Adrenal gland (tissue), 12 donors: Measurements from ENCODE around the gene KANSL1L. TPM values are rescaled to one million over a fixed set of nuclear protein-coding genes. Genes with fewer than 3 reads are reported as not detected.

Experiments
- DNase-seq, 7 donors: peaks; one replicate each; pipeline ENCODE4 v3.0.0-alpha.2; 2019 to 2020
- H3K27ac ChIP-seq, 5 donors: fragments of 200-600 bp; sonication (generic) in 4 of 5; 1 replicate in 3 of 5; 2 replicates in 2 of 5; pipeline versions ENCODE4 v1.5.1 to v1.8.0; 2016 to 2020; ENCODE audit warnings: mild to moderate bottlenecking in 1 of 5
- H3K27me3 ChIP-seq: fragments of 200-600 bp; 2 replicates; pipeline ENCODE4 v1.8.0; 2021
- H3K36me3 ChIP-seq, 2 donors: fragments of 200-600 bp; replicated peaks in 1 of 2; 1 replicate in 1 of 2; 2 replicates in 1 of 2; pipeline versions ENCODE4 v1.5.1 to v1.8.0; 2018 to 2022
- H3K4me1 ChIP-seq, 2 donors: fragments of 200-600 bp; replicated peaks in 1 of 2; 1 replicate in 1 of 2; 2 replicates in 1 of 2; pipeline versions ENCODE4 v1.5.1 to v1.8.0; 2018 to 2021
- H3K4me3 ChIP-seq, 4 donors: fragments of 200-600 bp; sonication (generic) in 3 of 4; one replicate each; pipeline ENCODE4 v1.5.1; 2016 to 2018
- H3K9me3 ChIP-seq, 3 donors: fragments of 200-600 bp; sonication (generic) in 1 of 3; replicated peaks in 1 of 3; 1 replicate in 2 of 3; 2 replicates in 1 of 3; pipeline versions ENCODE4 v1.5.1 to v1.8.0; 2016 to 2021
- POLR2A ChIP-seq, 2 donors: fragments of 450-650 bp; IDR thresholded peaks; one replicate each; pipeline ENCODE4 v1.6.1; 2017; ENCODE audit warnings: antibody characterized with exemption in 2 of 2, mild to moderate bottlenecking in 2 of 2, moderate library complexity in 1 of 2
- WGBS, 4 donors: extraction: QIAGEN DNeasy Blood & Tissue Kit in 2 of 4; methylation state at CpG; one replicate each; pipeline versions ENCODE4 v1.1.5 to v1.1.7; 2013 to 2017; 5-methylcytosine and 5-hydroxymethylcytosine counted together
- intact Hi-C, 2 donors: fragments of 100-400 bp; cut with DNase I; formaldehyde crosslinking; loops; one replicate each; pipeline versions ENCODE4 v1.14.1 to v1.15.0; 2022 to 2023
- polyA plus RNA-seq, 3 donors: library from polyadenylated mRNA; stranded (reverse); fragments of 200-250 nt in 2 of 3; fragments of 350-450 nt in 1 of 3; fragmentation: Illumina TruSeq in 1 of 3; extraction: RNeasy Lipid Tissue Mini Kit (QIAGEN cat#74804) in 1 of 3; gene quantifications; one replicate each; pipeline ENCODE4 v1.2.3, GENCODE V29; 2013 to 2014
- total RNA-seq, 9 donors: library from RNA; depleted of rRNA in 4 of 9; stranded (reverse); fragments of >200 nt in 4 of 9; fragments of 120-200 nt in 1 of 9; fragmentation: NEBNext Ultra II Directional in 1 of 9; extraction: Animal tissue kit (Norgen Biotek cat#: 25700) in 1 of 9; gene quantifications; one replicate each; pipeline versions ENCODE4 v1.1.0 to v1.2.4, GENCODE V29; 2013 to 2023
- TF ChIP-seq, protein P1 (sequence below), 6 experiments: fragments of 450-650 bp in 4 of 6; fragments of 200-600 bp in 2 of 6; sonication (generic) in 1 of 6; IDR thresholded peaks; 1 replicate in 5 of 6; 2 replicates in 1 of 6; pipeline versions ENCODE4 v1.5.1 to v1.8.0; 2016 to 2021; ENCODE audit warnings: antibody characterized with exemption in 6 of 6, mild to moderate bottlenecking in 2 of 6, moderate library complexity in 1 of 6
- donor health status: healthy with polysubstance abuse.
- donor health status: Bipolar disorder and iron deficiency.
- donor health status: DM: yes; HTN: yes; CAD: no.
- donor health status: DM: no; HTN: no; CAD: no.
- donor health status: DM: no; HTN: no; CAD: no.
- donor health status: DM: yes; HTN: yes; CAD: no.

Gene KANSL1L
- total and polyA plus RNA-seq, 12 donors, result 5.4 to 36.3 (median 16.0) TPM

- H3K27ac ChIP-seq, result no peak overlapping the region
- WGBS, 4 donors, result 37 to 54% (median 41%) methylated on average over 1 of the region's 1 CpG
These were observed 84.9 kb downstream of the KANSL1L start for GRCh38 chr2:210086292-210086691.

GRCh38 chr2:210072922-210073509 lies 98.2 kb downstream of the KANSL1L start:
- H3K27ac ChIP-seq, result no peak overlapping the region
- WGBS, 4 donors, result 2 to 9% (median 5%) methylated on average over 2 of the region's 2 CpGs

More at GRCh38 chr2:210086292-210086691, 84.9 kb downstream of the KANSL1L start:
- Histone ChIP-seq H3K27me3 (no peaks in the 10 kb centered on the region), H3K4me1 (no peaks in the 10 kb centered on the region), H3K4me3 (no peak overlapping the region), H3K9me3 (no peaks in the 10 kb centered on the region), H3K36me3 (no peaks in the 10 kb centered on the region)
- TF ChIP-seq, protein P1, sequence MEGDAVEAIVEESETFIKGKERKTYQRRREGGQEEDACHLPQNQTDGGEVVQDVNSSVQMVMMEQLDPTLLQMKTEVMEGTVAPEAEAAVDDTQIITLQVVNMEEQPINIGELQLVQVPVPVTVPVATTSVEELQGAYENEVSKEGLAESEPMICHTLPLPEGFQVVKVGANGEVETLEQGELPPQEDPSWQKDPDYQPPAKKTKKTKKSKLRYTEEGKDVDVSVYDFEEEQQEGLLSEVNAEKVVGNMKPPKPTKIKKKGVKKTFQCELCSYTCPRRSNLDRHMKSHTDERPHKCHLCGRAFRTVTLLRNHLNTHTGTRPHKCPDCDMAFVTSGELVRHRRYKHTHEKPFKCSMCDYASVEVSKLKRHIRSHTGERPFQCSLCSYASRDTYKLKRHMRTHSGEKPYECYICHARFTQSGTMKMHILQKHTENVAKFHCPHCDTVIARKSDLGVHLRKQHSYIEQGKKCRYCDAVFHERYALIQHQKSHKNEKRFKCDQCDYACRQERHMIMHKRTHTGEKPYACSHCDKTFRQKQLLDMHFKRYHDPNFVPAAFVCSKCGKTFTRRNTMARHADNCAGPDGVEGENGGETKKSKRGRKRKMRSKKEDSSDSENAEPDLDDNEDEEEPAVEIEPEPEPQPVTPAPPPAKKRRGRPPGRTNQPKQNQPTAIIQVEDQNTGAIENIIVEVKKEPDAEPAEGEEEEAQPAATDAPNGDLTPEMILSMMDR (IDR thresholded peaks at IDR 0.05), result no peak
- no peak for TF ChIP-seq POLR2A (IDR thresholded peaks at IDR 0.05)
- intact Hi-C loops, result no loop called here
- no peak for DNase-seq

GRCh38 chr2:210072493-210072892 lies 98.7 kb downstream of the KANSL1L start:
- intact Hi-C loops, result loop anchor here (2.0 to 10.0 kb wide), 2 partner anchors 122 kb away; no protein-coding TSS in a partner anchor
- WGBS, 4 donors, result 79 to 88% (median 85%) methylated on average over 5 of the region's 5 CpGs
- H3K4me3 ChIP-seq, result no peak overlapping the region
- H3K36me3 ChIP-seq, result no peaks in the 10 kb centered on the region
- no peaks in the 10 kb centered on the region for H3K27me3 ChIP-seq
- no peak for TF ChIP-seq POLR2A (IDR thresholded peaks at IDR 0.05)
- TF ChIP-seq, protein P1 (IDR thresholded peaks at IDR 0.05), result no peak
- peaks cover 0 to 4% of the 10 kb centered on the region in 2 donors for H3K4me1 ChIP-seq
- DNase-seq, result no peak
- H3K9me3 ChIP-seq, result no peaks in the 10 kb centered on the region
- H3K27ac ChIP-seq, result no peak overlapping the region

More at GRCh38 chr2:210072922-210073509, 98.2 kb downstream of the KANSL1L start:
- peaks cover 0 to 4% of the 10 kb centered on the region in 2 donors for H3K4me1 ChIP-seq
- no peak overlapping the region for H3K4me3 ChIP-seq
- H3K9me3 ChIP-seq, result no peaks in the 10 kb centered on the region
- TF ChIP-seq, protein P1 (IDR thresholded peaks at IDR 0.05), result peak; percentile 49 to 77 (median 64)
- no peak for TF ChIP-seq POLR2A (IDR thresholded peaks at IDR 0.05)
- no peaks in the 10 kb centered on the region for H3K36me3 ChIP-seq
- peak in 3 of 7 donors; percentile 12 to 40 (median 22) for DNase-seq
- H3K27me3 ChIP-seq, result no peaks in the 10 kb centered on the region
- intact Hi-C loops, result loop anchor here (2.0 to 10.0 kb wide), 2 partner anchors 122 kb away; no protein-coding TSS in a partner anchor

- no peaks in the 10 kb centered on the region for H3K9me3 ChIP-seq
- 89 to 95% methylated on average over 2 of the region's 2 CpGs; no CpG with 5 or more reads in 2 of the 4 donors for WGBS, 4 donors
These were observed 107.9 kb downstream of the KANSL1L start for GRCh38 chr2:210063306-210063705.

More at GRCh38 chr2:210063306-210063705, 107.9 kb downstream of the KANSL1L start:
- Histone ChIP-seq H3K27me3 (no peaks in the 10 kb centered on the region), H3K36me3 (no peaks in the 10 kb centered on the region), H3K27ac (no peak overlapping the region), H3K4me3 (no peak overlapping the region), H3K4me1 (no peaks in the 10 kb centered on the region)
- TF ChIP-seq, protein P1 (IDR thresholded peaks at IDR 0.05), result no peak
- no peak for TF ChIP-seq POLR2A (IDR thresholded peaks at IDR 0.05)
- intact Hi-C loops, result no loop called here
- DNase-seq, result no peak
